Posterior vena cava (tissue), 2 donors: ENCODE measurements around the gene LZTS2. TPM values are rescaled to one million over a fixed set of nuclear protein-coding genes. Genes with fewer than 3 reads are reported as not detected.
A peak's percentile ranks its signal among the peaks of the same experiment; 100 is the strongest.

Experiments
- DNase-seq: peaks from one replicate; pipeline ENCODE4 v3.0.0-alpha.2; 2020; ENCODE audit warnings: low spot score
- intact Hi-C, 2 donors: fragments of 100-400 bp; cut with DNase I; formaldehyde crosslinking; loops; one replicate each; pipeline versions ENCODE4 v1.14.1 to v1.14.2; 2022 to 2023
- total RNA-seq, 2 donors: library from RNA; stranded (reverse); fragmentation: NEBNext Ultra II Directional; extraction: Animal tissue kit (Norgen Biotek cat#: 25700); gene quantifications; one replicate each; pipeline ENCODE4 v1.2.1, GENCODE V29; 2021
- donor health status: DM: yes; HTN: yes; CAD: no.
- donor health status: DM: yes; HTN: yes; CAD: no.

Gene LZTS2
- total RNA-seq, 2 donors from 2014 or later, result 71.4 to 91.3 TPM

- DNase-seq, result peak; percentile 64
- intact Hi-C loops, result no loop called here
These were observed 22.2 kb upstream of the LZTS2 start for GRCh38 chr10:100977436-100977835.

- peak; percentile 57 for DNase-seq
These were observed 21.3 kb upstream of the LZTS2 start for GRCh38 chr10:100978121-100978900.

GRCh38 chr10:100978901-100979195, 20.8 kb upstream of the LZTS2 start:
- DNase-seq, result peak; percentile 36
- intact Hi-C loops, result no loop called here

More at GRCh38 chr10:100978121-100978900, 21.3 kb upstream of the LZTS2 start:
- intact Hi-C loops, result no loop called here

- peak; percentile 74 for DNase-seq
- intact Hi-C loops, result no loop called here
These were observed 19.8 kb upstream of the LZTS2 start for GRCh38 chr10:100979791-100980272.

GRCh38 chr10:100980311-100980710, 19.3 kb upstream of the LZTS2 start:
- DNase-seq, result no peak
- intact Hi-C loops, result no loop called here

- DNase-seq, result peak; percentile 38
- intact Hi-C loops, result no loop called here
These were observed 18.9 kb upstream of the LZTS2 start for GRCh38 chr10:100980711-100981110.

- intact Hi-C loops, result no loop called here
- DNase-seq, result no peak
These were observed 18.3 kb upstream of the LZTS2 start for GRCh38 chr10:100981178-100981772.

GRCh38 chr10:100982916-100983830, 16.4 kb upstream of the LZTS2 start:
- DNase-seq, result peak; percentile 76
- intact Hi-C loops, result no loop called here

DNA sequence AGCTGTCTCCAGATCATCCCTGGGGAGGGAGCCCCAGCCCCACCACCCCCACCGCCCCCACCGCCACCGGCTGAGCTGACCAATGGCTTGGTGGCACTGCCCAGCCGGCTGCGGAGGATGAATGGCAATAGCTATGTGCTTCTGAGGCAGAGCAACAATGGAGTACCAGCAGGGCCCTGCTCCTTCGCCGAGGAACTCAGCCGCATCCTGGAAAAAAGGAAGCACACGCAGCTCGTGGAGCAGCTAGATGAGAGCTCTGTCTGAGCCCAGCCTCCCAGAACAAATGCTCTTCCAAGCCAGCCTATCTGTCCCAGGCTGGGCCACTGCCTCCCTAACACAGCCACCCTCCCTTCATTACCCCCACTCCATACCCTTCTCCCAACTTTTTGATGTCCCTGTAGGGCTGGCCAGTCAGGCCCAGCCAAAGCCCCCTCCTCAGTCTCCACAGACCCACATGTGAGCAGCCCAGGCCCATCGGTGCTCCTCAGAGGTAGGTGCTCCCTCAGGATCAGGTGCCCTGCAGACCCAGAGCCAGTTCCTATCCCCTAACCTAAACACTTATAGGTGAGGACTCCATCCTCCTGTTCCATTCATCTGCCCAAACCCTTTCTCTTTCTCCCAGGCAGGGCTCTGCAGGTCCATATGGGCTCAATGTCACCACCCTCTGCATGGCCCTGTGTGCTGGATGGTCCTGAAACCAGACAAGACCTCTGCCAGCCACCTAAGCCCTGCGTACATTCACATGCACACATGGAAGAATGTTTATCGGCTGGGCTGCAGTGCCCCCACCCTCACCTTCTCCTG, 15.5 kb upstream of the LZTS2 start:
- intact Hi-C loops, result no loop called here
- DNase-seq, result peak; percentile 40

GRCh38 chr10:100984672-100985177, 14.9 kb upstream of the LZTS2 start:
- intact Hi-C loops, result no loop called here
- DNase-seq, result peak; percentile 36

- peak; percentile 36 for DNase-seq
- intact Hi-C loops, result no loop called here
These were observed 14.3 kb upstream of the LZTS2 start for GRCh38 chr10:100985336-100985735.

GRCh38 chr10:100986623-100986951, 13.0 kb upstream of the LZTS2 start:
- intact Hi-C loops, result no loop called here
- DNase-seq, result no peak

DNA sequence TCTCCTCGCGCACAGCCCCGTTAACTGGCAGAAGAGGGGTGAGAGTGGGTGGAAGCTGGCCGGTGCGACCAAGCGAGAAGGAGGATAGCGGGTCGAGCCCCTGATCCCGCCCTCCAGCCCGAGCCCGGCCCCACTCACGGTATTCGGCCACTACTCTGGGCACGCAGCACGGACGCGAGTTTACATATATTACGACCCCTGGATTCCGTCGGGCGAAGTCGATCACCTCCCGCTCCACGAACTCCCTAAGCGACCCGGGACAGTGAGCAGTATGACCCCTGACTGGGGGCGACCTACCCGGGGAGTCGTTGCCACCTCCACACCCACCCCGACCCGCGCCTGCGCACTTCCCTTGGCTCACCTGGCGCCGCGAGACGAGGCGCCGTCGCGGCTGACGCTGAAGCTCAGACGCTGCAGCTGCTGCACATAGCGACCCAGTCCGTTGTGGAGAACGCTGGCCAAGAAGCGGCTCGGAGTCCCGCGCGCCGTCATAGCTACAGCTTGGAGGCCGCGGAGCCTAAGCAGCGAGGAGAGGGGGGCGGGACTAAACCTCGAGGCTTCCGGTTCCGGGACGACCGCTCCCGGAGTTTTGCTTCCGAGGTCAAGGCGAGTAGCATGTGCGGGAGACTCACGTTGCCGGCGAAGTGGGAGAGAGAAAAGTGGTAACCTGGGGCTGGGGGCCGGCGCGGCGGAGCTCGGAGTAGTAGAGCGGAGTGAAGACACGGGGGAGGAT, 12.5 kb upstream of the LZTS2 start, which contains the start of the genes MRPL43 and TWNK:
TSS of gene MRPL43 (minus strand) at position 546 of the 733 bp plus-strand sequence. CDS start at position 492, 54 bp downstream.
TSS of gene TWNK (plus strand) at position 592 of the 733 bp plus-strand sequence. CDS start 668 bp downstream, outside the sequence.
- intact Hi-C loops, result no loop called here
- peak; percentile 96 for DNase-seq

DNA sequence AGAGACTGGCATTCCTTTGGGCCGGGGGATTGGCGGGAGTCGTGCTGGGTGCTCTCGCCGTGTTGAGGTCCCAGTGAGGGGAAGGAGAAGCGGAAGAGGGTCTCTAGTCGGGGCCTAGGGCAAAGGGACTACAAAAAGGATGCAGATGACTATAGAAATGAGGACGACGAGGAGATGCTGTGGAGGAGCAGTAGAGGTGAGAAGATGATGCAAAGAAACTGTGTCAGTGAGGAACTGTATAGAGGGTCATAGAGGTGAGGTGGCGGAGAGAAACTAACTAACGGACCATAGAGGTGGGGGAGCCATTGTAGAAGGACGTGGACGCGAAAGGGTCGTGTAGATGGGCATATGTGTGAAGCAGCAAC, 11.9 kb upstream of the LZTS2 start:
- DNase-seq, result no peak
- intact Hi-C loops, result no loop called here

DNA sequence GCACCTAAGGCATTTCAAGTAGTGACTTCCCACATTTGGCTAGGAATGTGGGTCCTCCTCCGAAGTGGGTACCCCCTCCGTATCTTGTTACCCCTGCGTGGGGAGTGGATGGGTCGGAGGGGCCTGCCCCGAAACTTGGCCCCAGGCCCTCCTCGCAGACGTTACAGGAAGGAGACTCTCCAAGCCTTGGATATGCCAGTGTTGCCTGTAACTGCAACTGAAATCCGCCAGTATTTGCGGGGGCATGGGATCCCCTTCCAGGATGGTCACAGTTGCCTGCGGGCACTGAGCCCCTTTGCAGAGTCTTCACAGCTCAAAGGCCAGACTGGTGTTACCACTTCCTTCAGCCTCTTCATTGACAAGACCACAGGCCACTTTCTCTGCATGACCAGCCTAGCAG, 11.4 kb upstream of the LZTS2 start:
- no peak for DNase-seq
- intact Hi-C loops, result no loop called here

DNA sequence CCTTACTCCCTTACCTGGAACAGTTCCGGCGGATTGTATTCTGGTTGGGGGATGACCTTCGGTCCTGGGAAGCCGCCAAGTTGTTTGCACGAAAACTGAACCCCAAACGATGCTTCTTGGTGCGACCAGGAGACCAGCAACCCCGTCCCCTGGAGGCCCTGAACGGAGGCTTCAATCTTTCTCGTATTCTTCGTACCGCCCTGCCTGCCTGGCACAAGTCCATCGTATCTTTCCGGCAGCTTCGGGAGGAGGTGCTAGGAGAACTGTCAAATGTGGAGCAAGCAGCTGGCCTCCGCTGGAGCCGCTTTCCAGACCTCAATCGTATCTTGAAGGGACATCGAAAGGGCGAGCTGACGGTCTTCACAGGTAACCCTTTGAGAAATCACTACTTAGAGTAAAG, 10.5 kb upstream of the LZTS2 start:
- DNase-seq, result no peak
- intact Hi-C loops, result no loop called here

GRCh38 chr10:100993986-100994708, 5.5 kb upstream of the LZTS2 start:
- intact Hi-C loops, result no loop called here
- DNase-seq, result no peak

DNA sequence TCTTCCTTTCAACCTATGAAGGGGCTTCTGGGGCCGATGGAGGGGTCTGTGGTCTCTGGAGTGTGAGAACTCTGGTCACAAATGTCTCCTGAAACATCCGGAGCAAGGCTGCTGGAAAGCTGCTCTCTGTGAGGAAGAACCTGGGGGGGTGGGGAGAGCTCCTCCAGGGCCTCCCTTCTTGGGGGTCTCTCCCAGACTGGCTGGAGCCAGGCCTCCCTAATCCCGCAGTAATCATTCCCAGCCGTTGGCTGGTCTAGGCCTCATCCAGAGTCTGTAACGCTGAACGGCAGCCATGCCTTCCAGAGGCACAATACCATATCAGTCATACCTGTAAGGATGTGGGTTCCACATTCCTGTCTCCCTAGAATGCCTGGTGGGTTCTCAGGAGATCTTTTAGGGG, 4.4 kb upstream of the LZTS2 start:
- intact Hi-C loops, result no loop called here
- DNase-seq, result no peak
